Glomerular endothelial cell (primary cell): ENCODE data around the gene TGM5. TPM values are rescaled to one million over a fixed set of nuclear protein-coding genes. Genes with fewer than 3 reads are reported as not detected.
"Not testable (repeated sequence)": the region's sequence is repeated elsewhere in the genome, so short reads cannot be mapped to it uniquely, and the experiment has no call there.

Source experiments
- DNase-seq: peaks from one replicate; pipeline ENCODE4 v3.0.0-alpha.2; 2011; ENCODE audit warnings: low read depth, low spot score; ENCODE audit errors: extremely low read depth
- total RNA-seq: library from RNA; depleted of rRNA; stranded (reverse); fragments of >200 nt; gene quantifications from 2 replicates; pipeline ENCODE4 v1.2.3, GENCODE V29; 2015

TGM5 gene
- total RNA-seq, 1 donor from 2014 or later = not detected

- DNase-seq = no peak
Measured at GRCh38 chr15:43198992-43199391, 67.7 kb downstream of the TGM5 start.

DNA sequence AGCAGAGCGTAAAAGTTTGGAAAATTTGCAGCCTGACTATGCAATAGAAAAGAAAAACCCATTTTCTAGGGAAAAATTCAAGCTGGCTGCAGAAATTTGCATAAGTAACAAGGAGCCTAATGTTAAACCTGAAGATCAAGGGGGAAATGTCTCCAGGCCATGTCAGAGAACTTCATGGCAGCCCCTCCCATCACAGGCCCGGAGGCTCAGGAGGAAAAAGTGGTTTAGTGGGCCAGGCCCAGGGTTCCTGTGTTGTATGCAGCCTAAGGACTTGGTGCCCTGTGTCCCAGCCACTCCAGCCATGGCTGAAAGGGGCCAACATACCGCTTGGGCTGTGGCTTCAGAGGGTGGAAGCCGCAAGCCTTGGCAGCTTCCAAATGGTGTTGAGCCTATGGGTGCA, 68.2 kb downstream of the TGM5 start:
- DNase-seq = not testable (repeated sequence)

- not testable (repeated sequence) for DNase-seq
Measured at GRCh38 chr15:43197773-43198172, 69.0 kb downstream of the TGM5 start.

GRCh38 chr15:43196760-43197548, 69.8 kb downstream of the TGM5 start:
- no peak for DNase-seq

- DNase-seq = no peak
Measured at GRCh38 chr15:43194795-43195194, 71.9 kb downstream of the TGM5 start.

- DNase-seq = no peak
Measured at GRCh38 chr15:43193710-43194109, 73.0 kb downstream of the TGM5 start.

DNA sequence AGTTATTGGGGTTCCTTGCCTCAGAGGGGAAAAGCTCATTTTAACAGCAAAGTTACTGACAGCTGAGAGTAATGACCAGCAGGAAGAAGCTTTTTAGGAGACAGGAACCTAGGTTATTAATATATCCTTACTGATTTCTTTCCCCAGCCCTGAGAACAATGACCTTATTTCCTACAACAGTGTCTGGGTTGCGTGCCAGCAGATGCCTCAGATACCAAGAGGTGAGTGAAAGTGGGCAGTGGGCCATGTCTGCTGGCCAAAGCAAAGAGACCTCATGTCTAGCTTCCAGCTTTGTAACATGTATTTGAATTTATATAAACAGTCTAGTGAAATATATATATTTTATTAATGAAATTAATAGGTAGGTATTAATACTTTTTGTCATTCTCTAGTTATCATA, 76.5 kb downstream of the TGM5 start:
- no peak for DNase-seq

GRCh38 chr15:43189296-43189695, 77.4 kb downstream of the TGM5 start:
- no peak for DNase-seq

DNA sequence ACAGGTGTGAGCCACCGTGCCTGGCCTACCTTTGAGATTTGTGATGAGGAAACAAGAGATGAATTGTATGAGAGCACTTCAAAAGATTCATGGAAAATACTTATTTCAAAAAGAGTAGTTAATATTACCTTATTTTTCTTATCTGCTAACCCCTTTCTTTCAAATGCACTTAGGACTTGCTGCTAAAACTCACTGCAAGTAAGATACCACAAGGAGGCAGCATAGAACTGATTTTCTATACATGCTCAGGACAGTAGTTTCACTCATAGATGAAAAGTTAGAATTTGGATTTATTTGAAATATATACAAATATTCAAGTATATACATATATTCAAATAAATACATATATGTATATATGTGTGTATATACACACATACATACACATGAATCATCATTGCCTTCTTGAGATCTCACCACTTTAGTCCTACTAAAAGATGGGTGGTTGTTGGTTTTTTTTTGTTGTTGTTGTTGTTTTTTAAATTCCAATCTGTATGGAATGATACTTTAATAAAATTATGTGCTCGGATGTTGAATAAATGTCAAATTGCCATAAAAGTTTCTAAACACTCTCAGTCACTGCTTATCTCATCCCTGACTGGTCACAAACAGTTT, 79.1 kb downstream of the TGM5 start:
- no peak for DNase-seq

GRCh38 chr15:43186003-43186353, 80.8 kb downstream of the TGM5 start:
- no peak for DNase-seq

- no peak for DNase-seq
Measured at GRCh38 chr15:43185157-43186002, 81.3 kb downstream of the TGM5 start, which contains the start of gene CCNDBP1. TSS of gene CCNDBP1 (plus strand) at chr15:43185403. CDS start at chr15:43185499, 96 bp downstream.

DNA sequence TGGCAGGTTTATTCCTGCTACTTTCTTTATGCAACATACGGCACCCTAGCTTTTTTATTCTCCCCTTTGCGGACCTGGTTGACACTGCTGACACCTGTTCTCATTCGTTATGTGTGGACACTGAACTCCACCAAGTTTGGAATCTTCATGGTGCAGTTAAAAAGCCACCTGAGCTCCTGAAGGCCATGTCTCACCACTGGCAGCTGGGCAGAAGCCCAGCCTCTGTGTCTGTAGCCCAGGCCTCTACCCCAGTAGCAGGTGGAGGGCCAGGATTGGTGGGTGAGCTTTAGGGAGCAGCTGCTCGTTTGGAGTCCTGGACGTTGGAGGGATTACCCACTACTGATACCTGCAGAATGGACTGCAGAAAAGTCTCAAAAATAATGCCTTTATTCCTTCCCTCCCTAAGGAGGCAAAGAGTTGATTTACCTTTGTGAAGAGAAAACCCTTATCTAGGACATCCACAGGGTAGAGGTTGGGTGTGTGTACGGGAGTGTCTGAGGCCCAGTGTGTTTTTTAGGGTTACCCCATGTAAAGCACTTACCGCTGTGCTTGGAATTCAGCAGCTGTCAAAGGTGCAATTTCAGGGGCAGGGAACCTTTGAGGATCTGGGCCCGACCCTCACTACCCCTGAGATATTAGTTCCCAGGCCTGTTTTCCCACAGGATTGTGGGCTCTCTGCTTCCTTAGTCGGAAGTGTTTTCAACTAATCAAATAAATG, 82.2 kb downstream of the TGM5 start:
- DNase-seq = no peak

DNA sequence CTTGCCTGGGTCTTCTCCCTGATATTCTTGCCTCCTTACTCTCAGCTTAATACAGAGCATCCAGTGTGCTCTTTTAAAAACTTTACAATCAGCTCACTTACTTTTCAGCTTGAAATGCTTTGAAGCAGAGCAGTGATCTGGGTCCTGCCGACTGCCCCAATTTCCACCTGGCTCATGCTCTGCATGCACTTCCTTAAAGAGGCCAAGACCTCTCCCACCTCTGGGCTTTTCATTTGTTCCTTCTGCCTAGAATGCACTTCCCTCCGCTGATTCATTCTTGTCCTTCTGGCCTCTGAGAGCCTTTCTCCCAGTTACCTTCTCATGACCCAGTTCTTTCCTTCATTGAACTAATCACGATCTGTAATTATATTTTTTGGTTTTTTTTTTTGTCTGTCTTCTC, 83.5 kb downstream of the TGM5 start:
- no peak for DNase-seq

Other genes with a start within 250 kb of the TGM5 start
- 18.0 and 23.3 TPM in 2 replicates for gene UBR1, start 160.9 kb downstream of the TGM5 start, total RNA-seq
- 18.0 and 31.0 TPM in 2 replicates for gene TMEM62, start 133.3 kb downstream of the TGM5 start, total RNA-seq
- gene CCNDBP1, start 81.5 kb downstream of the TGM5 start, total RNA-seq = 45.2 and 48.3 TPM in 2 replicates
- gene EPB42, start 45.9 kb downstream of the TGM5 start, total RNA-seq = not detected in 2 replicates
- not detected in 2 replicates for gene TGM7, start 35.3 kb upstream of the TGM5 start, total RNA-seq
- gene LCMT2, start 63.6 kb upstream of the TGM5 start, total RNA-seq = 2.6 and 6.7 TPM in 2 replicates
- gene ZSCAN29, start 104.1 kb upstream of the TGM5 start, total RNA-seq = 5.7 and 14.5 TPM in 2 replicates
- gene TUBGCP4, start 104.2 kb upstream of the TGM5 start, total RNA-seq = 9.0 and 11.3 TPM in 2 replicates
- gene TP53BP1, start 226.2 kb upstream of the TGM5 start, total RNA-seq = 41.6 and 62.0 TPM in 2 replicates